SHP77 (cell line): ENCODE measurements around the gene M6PR.
A peak's percentile ranks its signal among the peaks of the same experiment; 100 is the strongest.

Experiments used
- DNase-seq, 2 experiments: peaks; one replicate each; lab custom pipeline; 2025; lab: John Stamatoyannopoulos, UW

Gene M6PR

GRCh38 chr12:8949342-8950220 is at the start of gene M6PR:
M6PR (minus strand) TSS chr12:8949645; CDS start chr12:8946404, 3,241 bp downstream.
- peak; percentile 85 to 87 for DNase-seq

- no peak for DNase-seq
Measured at GRCh38 chr12:8996682-8997405, 47.4 kb upstream of the M6PR start.

- DNase-seq, result no peak
Measured at GRCh38 chr12:8995021-8995775, 45.8 kb upstream of the M6PR start.

DNA sequence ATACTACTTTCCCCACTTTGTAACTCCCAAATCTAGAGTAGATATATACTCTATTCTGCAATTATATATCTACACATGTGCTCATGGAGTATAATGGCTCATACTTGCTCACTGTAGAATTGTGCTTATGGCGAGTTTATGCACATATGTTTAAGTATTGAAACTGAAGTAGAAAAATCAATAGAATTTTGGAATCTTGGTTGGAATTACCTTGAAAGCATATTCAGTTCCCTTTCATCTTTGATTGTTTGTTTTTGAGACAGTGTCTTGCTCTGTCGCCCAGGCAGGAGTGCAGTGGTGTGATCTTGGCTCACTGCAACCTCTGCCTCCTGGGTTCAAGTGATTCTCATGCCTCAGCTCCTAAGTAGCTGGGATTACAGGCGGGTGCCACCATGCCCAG is 44.4 kb upstream of the M6PR start:
- no peak for DNase-seq

GRCh38 chr12:8991371-8992345 is 42.2 kb upstream of the M6PR start:
- DNase-seq, result no peak

DNA sequence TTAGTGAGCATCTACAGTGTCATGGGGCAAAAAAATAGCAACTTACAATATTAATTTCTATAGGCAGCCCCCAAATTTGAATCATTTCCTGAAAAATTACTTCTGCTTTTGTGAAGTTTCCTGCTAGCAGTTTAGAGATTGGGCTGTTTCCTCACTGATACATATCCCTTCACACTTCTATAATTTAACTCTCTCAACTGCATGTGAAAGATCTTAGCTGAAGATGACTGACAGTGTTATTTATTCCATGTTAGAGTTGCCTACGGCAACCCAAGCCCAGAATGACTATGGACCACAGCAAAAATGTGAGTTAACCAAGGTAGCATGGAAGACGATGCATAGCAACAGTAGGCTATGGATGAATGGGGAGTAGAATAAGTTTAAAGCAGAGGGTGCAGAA is 40.0 kb upstream of the M6PR start, which contains the start of gene KLRG1:
Gene KLRG1 (plus strand): TSS at position 134 of the 400 bp plus-strand sequence. CDS start 90 bp downstream, at position 224.
- no peak for DNase-seq

GRCh38 chr12:8987685-8988084 is 38.2 kb upstream of the M6PR start:
- DNase-seq, result no peak

DNA sequence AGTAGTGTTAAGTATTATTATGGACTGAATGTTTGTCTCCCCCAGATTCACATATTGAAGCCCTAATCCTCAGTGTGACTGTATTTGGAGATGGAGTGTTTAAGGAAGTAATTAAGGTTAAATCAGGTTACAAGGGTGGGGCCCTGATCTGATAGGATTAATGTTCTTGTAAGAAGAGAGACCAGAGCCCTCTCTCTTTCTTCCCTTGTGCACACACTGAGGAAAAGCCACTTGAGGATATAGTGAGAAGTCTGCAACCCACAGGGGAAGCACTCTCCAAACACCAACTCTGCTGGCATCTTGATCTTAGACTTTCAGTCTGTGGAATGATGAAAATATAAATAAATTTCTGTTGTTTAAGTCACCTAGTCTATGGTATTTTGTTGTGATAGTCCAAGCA is 37.7 kb upstream of the M6PR start:
- DNase-seq, result no peak

GRCh38 chr12:8985213-8985754 is 35.8 kb upstream of the M6PR start:
- DNase-seq, result no peak

DNA sequence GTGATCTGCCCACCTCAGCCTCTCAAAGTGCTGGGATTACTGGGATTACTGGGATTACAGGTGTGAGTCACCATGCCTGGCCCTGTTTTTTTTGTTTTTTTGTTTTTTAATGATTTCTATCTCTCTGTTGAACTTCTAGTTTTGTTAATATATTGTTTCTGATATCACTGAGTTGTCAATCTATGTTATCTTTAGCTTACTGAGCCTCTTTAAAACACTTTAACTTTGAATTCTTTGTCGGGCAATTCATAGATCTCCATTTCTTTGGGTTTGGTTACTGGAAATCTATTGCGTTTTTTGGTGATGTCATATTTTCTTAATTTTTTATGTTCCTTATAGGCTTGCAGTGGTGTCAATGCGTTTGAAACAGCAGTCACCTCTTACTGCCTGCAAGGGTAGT is 30.7 kb upstream of the M6PR start:
- DNase-seq, result no peak

- no peak for DNase-seq
Measured at GRCh38 chr12:8970432-8970831, 21.0 kb upstream of the M6PR start.

DNA sequence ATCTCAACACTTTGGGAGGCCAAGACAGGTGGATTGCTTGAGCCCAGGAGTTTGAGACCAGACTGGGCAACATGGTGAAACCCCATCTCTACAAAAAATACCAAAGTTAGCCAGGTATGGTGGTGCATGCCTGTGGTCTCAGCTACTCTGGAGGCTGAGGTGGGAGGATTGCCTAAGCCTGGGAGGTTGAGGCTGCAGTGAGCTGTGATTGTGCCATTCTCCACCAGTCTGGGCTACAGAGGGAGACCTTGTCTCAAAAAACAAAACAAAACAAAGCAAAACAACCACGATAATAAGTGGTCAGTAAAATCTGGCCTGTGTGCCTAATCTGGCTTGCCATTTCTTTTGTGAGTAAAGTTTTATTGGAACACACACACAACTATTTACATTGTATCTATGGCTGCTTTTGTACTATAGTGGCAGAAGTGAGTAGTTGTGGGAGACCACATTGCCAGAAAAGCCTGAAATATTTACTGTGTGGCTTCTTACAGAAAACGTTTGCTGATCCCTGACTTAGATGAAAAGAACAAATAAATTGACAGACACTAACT is 20.5 kb upstream of the M6PR start:
- DNase-seq, result no peak

- DNase-seq, result no peak
Measured at GRCh38 chr12:8968761-8969160, 19.3 kb upstream of the M6PR start.

DNA sequence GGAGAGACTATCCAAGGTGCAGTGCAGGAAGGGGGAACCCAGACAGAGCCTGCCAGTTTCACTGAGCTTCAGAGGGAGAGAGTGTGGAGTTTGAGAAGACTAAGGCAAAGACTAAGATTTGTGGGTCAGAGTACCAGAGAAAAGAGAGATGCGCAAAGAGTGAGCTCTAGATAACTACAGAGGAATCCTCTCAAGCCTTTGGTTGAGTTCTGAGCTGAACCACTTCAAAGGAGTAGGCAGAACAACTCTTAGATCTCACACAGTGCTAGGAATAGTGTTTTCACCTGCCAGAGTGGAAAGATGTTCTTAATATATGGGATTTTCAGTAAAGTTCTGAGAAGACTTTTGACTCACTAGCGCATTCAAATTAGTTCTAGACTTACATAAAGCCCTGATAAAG is 10.7 kb upstream of the M6PR start:
- DNase-seq, result no peak

DNA sequence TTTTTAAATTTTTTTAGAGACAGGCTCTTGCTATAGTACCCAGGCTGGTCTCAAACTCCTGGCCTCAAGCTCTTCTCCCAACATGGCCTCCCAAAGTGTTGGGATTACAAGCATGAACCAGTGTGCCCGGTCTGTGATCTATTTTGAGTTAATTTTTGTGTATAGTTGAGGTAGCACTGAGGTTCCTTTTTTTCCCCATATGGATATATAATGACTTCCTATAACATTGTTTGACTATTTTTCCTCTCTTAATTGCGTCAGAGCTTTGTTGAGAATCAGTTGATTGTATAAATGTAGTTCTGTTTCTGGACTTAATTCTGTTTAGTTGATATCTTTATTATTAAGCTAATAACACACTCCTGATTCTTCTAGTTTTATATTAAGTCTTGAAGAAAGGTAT is 8.6 kb upstream of the M6PR start:
- no peak for DNase-seq

DNA sequence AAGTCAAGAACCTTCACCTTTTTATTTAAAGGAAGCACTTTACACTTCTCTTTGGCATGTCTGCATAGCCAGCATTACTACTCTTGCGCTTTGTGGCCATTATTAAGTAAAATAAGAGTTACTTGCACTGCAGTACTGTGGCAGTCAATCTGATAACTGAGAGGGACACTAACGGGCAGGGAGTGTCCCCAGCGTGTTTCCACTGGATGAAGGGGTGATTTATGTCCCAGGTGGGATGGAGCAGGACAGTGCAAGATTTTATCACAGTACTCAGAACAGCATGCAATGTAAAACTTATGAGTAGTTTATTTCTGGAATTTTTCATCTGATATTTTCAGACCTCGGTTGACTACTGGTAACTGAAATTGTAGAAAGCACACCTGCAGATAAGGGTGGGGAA is 8.1 kb upstream of the M6PR start:
- no peak for DNase-seq

DNA sequence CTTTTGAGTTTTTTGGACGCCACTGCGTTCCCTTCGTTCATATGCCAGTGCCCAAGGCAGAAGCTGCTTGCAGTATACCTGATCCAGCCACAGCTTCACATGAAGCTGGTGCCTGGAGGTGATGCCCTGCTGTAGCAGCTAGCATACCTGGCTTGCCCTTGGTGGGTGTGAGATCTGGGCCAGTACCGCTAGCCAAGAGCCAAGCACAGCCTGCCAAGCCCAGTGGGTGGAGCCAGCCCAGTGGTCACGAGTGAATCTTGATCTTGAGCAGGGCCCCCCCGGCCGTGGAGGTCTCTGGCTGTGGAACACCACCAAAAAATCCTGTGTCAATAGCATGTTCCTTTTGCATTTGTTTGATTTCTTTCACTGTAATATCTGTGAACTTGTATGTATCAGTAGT is 7.3 kb upstream of the M6PR start:
- no peak for DNase-seq

DNA sequence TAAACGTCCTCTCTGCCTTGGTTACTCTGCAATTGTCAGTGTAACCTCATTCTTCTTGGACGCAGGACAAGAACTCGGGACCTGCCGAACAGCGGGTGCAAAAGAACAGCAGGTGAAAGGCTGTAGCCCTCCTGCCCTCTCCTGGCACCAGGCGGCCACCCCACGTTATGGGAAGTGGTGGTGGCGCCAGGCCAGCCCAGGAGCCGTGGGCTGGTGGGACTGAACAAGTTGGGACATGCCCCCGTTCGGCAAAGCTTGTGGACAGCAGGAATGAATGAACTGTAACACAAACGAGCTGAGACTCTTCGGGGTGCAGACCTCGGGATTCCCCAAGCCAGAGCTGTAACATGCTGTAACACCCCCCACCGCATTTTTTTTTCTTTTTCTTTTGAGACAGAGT is 6.6 kb upstream of the M6PR start:
- no peak for DNase-seq

- no peak for DNase-seq
Measured at GRCh38 chr12:8953773-8954402, 4.4 kb upstream of the M6PR start.

- DNase-seq, result no peak
Measured at GRCh38 chr12:8951744-8952143, 2.3 kb upstream of the M6PR start.
